Trophoblast cell (in vitro differentiated cells and primary cell): ENCODE results near the gene FKBP15.
"Not testable (repeated sequence)": the region's sequence is repeated elsewhere in the genome, so short reads cannot be mapped to it uniquely, and the experiment has no call there.

Experiments
- DNase-seq, 2 donors: peaks; one replicate each; pipeline ENCODE4 v3.0.0-alpha.2; 2016
- H2AFZ ChIP-seq: 2 replicates; pipeline ENCODE4 v1.6.1; 2013; ENCODE audit warnings: low read length, moderate library complexity, mild to moderate bottlenecking; ENCODE audit not compliant: insufficient read depth, poor library complexity
- H2AK5ac ChIP-seq: 2 replicates; pipeline ENCODE4 v1.6.1; 2013; ENCODE audit warnings: mild to moderate bottlenecking, low read length
- H2BK120ac ChIP-seq: 2 replicates; pipeline ENCODE4 v1.6.1; 2013; ENCODE audit warnings: low read length, mild to moderate bottlenecking, moderate library complexity; ENCODE audit not compliant: insufficient read depth, poor library complexity
- H2BK12ac ChIP-seq: 2 replicates; pipeline ENCODE4 v1.6.1; 2013; ENCODE audit warnings: mild to moderate bottlenecking, low read length, moderate library complexity
- H2BK5ac ChIP-seq: 2 replicates; pipeline ENCODE4 v1.6.1; 2013; ENCODE audit warnings: low read length, low read depth, moderate library complexity, mild to moderate bottlenecking; ENCODE audit not compliant: poor library complexity
- H3K14ac ChIP-seq: 2 replicates; pipeline ENCODE4 v1.6.1; 2013; ENCODE audit warnings: mild to moderate bottlenecking, low read length
- H3K18ac ChIP-seq: 2 replicates; pipeline ENCODE4 v1.6.1; 2013; ENCODE audit warnings: mild to moderate bottlenecking, low read length
- H3K23ac ChIP-seq: 2 replicates; pipeline ENCODE4 v1.6.1; 2013; ENCODE audit warnings: low read length
- H3K27ac ChIP-seq: 2 replicates; pipeline ENCODE4 v1.5.1; 2013; ENCODE audit warnings: low read depth, mild to moderate bottlenecking, inconsistent platforms, low read length, moderate library complexity
- H3K27me3 ChIP-seq: 2 replicates; pipeline ENCODE4 v1.6.1; 2013; ENCODE audit warnings: inconsistent platforms, mild to moderate bottlenecking, low read length, moderate library complexity; ENCODE audit not compliant: insufficient read depth
- H3K36me3 ChIP-seq, 2 experiments: 1 replicate in 1 of 2; 2 replicates in 1 of 2; pipeline ENCODE4 v1.6.1; 2013; ENCODE audit warnings: low read length in 2 of 2, mild to moderate bottlenecking in 2 of 2, moderate library complexity in 1 of 2; ENCODE audit not compliant: insufficient read depth in 2 of 2, control insufficient read depth in 1 of 2
- H3K4ac ChIP-seq: 2 replicates; pipeline ENCODE4 v1.6.1; 2013; ENCODE audit warnings: low read depth, mild to moderate bottlenecking, low read length, moderate library complexity
- H3K4me1 ChIP-seq, 2 experiments: 1 replicate in 1 of 2; 2 replicates in 1 of 2; pipeline ENCODE4 v1.6.1; 2013; ENCODE audit warnings: low read length in 2 of 2, mild to moderate bottlenecking in 2 of 2, moderate library complexity in 1 of 2; ENCODE audit not compliant: insufficient read depth in 2 of 2, control insufficient read depth in 1 of 2
- H3K4me2 ChIP-seq: 2 replicates; pipeline ENCODE4 v1.6.1; 2013; ENCODE audit warnings: inconsistent platforms, mild to moderate bottlenecking, low read length, moderate library complexity
- H3K4me3 ChIP-seq: 2 replicates; pipeline ENCODE4 v1.5.1; 2013; ENCODE audit warnings: mild to moderate bottlenecking, low read depth, low read length, inconsistent platforms
- H3K79me1 ChIP-seq: one replicate; pipeline ENCODE4 v1.6.1; 2013; ENCODE audit warnings: low read length
- H3K79me2 ChIP-seq: 2 replicates; pipeline ENCODE4 v1.6.1; 2013; ENCODE audit warnings: low read length, mild to moderate bottlenecking; ENCODE audit not compliant: control insufficient read depth, insufficient read depth, poor library complexity
- H3K9ac ChIP-seq: 2 replicates; pipeline ENCODE4 v1.6.1; 2013; ENCODE audit warnings: mild to moderate bottlenecking, low read length
- H3K9me3 ChIP-seq: 2 replicates; pipeline ENCODE4 v1.6.1; 2013; ENCODE audit warnings: low read depth, mild to moderate bottlenecking, control low read depth, inconsistent platforms, low read length; ENCODE audit not compliant: insufficient read depth
- H4K12ac ChIP-seq: 2 replicates; pipeline ENCODE4 v1.6.1; 2013; ENCODE audit warnings: low read depth, mild to moderate bottlenecking, low read length, moderate library complexity
- H4K8ac ChIP-seq: 2 replicates; pipeline ENCODE4 v1.6.1; 2013; ENCODE audit warnings: low read depth, mild to moderate bottlenecking, low read length, moderate library complexity
- H4K91ac ChIP-seq: one replicate; pipeline ENCODE4 v1.6.1; 2013; ENCODE audit warnings: low read depth, mild to moderate bottlenecking, low read length, moderate library complexity
- WGBS: extraction: QIAGEN DNeasy Blood & Tissue Kit; methylation state at CpG from one replicate; pipeline ENCODE4 v1.1.7; 2013; ENCODE audit warnings: missing lambda C conversion rate; ENCODE audit not compliant: insufficient read length, insufficient coverage; ENCODE audit errors: extremely low coverage; 5-methylcytosine and 5-hydroxymethylcytosine counted together

The FKBP15 gene

GRCh38 chr9:113235701-113236255, 14.7 kb upstream of the FKBP15 start:
- not testable (repeated sequence) for H3K4me2 ChIP-seq, DNase-seq, H2BK5ac ChIP-seq, H4K91ac ChIP-seq, H3K27me3 ChIP-seq, H3K9ac ChIP-seq, H2AK5ac ChIP-seq, H2BK12ac ChIP-seq, H3K9me3 ChIP-seq, H3K4ac ChIP-seq, H3K4me1 ChIP-seq, H3K23ac ChIP-seq, H3K14ac ChIP-seq, H2AFZ ChIP-seq, H3K27ac ChIP-seq, H2BK120ac ChIP-seq, H4K12ac ChIP-seq, H3K79me2 ChIP-seq, H4K8ac ChIP-seq, H3K4me3 ChIP-seq, H3K36me3 ChIP-seq, H3K79me1 ChIP-seq, H3K18ac ChIP-seq
- no CpG with 5 or more reads among the region's 10 CpGs for WGBS

GRCh38 chr9:113231701-113232100, 10.6 kb upstream of the FKBP15 start:
- H3K27me3 ChIP-seq: no peaks in the 10 kb centered on the region
- no peak overlapping the region for H4K8ac ChIP-seq
- H3K79me1 ChIP-seq: no peaks in the 10 kb centered on the region
- H4K12ac ChIP-seq: no peak overlapping the region
- H3K9me3 ChIP-seq: no peaks in the 10 kb centered on the region
- H2BK120ac ChIP-seq: no peak overlapping the region
- no peak overlapping the region for H3K23ac ChIP-seq
- H3K18ac ChIP-seq: no peak overlapping the region
- no peak for DNase-seq
- H3K79me2 ChIP-seq: no peaks in the 10 kb centered on the region
- no peak overlapping the region for H2BK5ac ChIP-seq
- H3K4me2 ChIP-seq: no peak overlapping the region
- no peak overlapping the region for H2BK12ac ChIP-seq
- H3K14ac ChIP-seq: no peak overlapping the region
- no peak overlapping the region for H4K91ac ChIP-seq
- no CpG with 5 or more reads among the region's 2 CpGs for WGBS
- no peak overlapping the region for H2AFZ ChIP-seq
- H3K4me3 ChIP-seq: no peak overlapping the region
- no peaks in the 10 kb centered on the region for H3K4me1 ChIP-seq
- H3K36me3 ChIP-seq: peaks cover 0 to 3% of the 10 kb centered on the region in 2 experiments
- H3K27ac ChIP-seq: no peak overlapping the region
- H3K9ac ChIP-seq: no peak overlapping the region
- H2AK5ac ChIP-seq: no peak overlapping the region
- no peak overlapping the region for H3K4ac ChIP-seq

DNA sequence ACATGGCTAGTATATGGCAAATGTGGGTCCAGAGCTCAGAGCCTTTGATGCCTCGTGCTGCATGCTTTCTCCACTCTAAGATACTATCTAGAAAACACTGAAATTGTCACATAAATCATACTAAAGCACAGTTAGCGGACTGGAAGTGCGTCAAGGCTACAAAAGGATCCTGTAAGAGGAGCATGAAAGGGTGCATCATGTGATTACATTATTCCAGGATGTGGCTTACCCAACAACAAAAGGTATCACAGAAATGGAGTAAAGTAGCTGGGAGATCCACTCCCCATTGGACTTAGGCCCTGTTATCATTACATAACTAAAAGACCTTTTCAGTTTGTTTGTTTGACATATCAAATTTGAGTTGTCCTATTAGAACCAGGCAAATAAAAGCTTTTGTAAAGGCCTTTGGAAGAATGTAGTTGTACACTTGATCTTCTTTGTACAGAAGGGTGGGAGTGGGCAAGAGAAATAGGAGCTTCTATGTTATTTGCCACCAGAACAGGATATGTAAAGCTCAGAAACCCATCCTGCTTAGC, 7.1 kb upstream of the FKBP15 start:
- Histone ChIP-seq H3K18ac (no peak overlapping the region), H4K12ac (no peak overlapping the region), H3K4me2 (no peak overlapping the region), H3K36me3 (peaks cover 0 to 7% of the 10 kb centered on the region in 2 experiments), H4K91ac (no peak overlapping the region), H3K4me3 (no peak overlapping the region), H3K79me1 (no peaks in the 10 kb centered on the region), H2AK5ac (no peak overlapping the region), H3K23ac (no peak overlapping the region), H3K27ac (no peak overlapping the region), H2AFZ (no peak overlapping the region), H3K27me3 (no peaks in the 10 kb centered on the region), H3K9ac (no peak overlapping the region), H3K14ac (no peak overlapping the region), H4K8ac (no peak overlapping the region), H3K9me3 (no peaks in the 10 kb centered on the region), H2BK120ac (no peak overlapping the region), H3K79me2 (no peaks in the 10 kb centered on the region), H3K4me1 (no peaks in the 10 kb centered on the region), H2BK5ac (no peak overlapping the region), H2BK12ac (no peak overlapping the region), H3K4ac (no peak overlapping the region)
- DNase-seq: no peak
- WGBS: no CpG with 5 or more reads among the region's 3 CpGs

- H2BK5ac ChIP-seq: no peak overlapping the region
- no peak overlapping the region for H3K4me3 ChIP-seq
- no peak overlapping the region for H2AFZ ChIP-seq
- DNase-seq: no peak
- H3K9me3 ChIP-seq: no peaks in the 10 kb centered on the region
- H2BK12ac ChIP-seq: no peak overlapping the region
- peaks cover 0 to 7% of the 10 kb centered on the region in 2 experiments for H3K36me3 ChIP-seq
- peaks cover 3% of the 10 kb centered on the region for H3K79me2 ChIP-seq
- H3K4me2 ChIP-seq: no peak overlapping the region
- no peaks in the 10 kb centered on the region for H3K79me1 ChIP-seq
- H3K27ac ChIP-seq: no peak overlapping the region
- no peak overlapping the region for H2AK5ac ChIP-seq
- no peak overlapping the region for H3K18ac ChIP-seq
- H4K91ac ChIP-seq: no peak overlapping the region
- H3K4ac ChIP-seq: no peak overlapping the region
- H3K4me1 ChIP-seq: peaks cover 3% of the 10 kb centered on the region in 2 experiments
- no peak overlapping the region for H3K9ac ChIP-seq
- WGBS: no CpG with 5 or more reads among the region's 1 CpG
- H3K14ac ChIP-seq: no peak overlapping the region
- no peak overlapping the region for H2BK120ac ChIP-seq
- H4K12ac ChIP-seq: no peak overlapping the region
- no peak overlapping the region for H3K23ac ChIP-seq
- H4K8ac ChIP-seq: no peak overlapping the region
- no peaks in the 10 kb centered on the region for H3K27me3 ChIP-seq
Observed at GRCh38 chr9:113227436-113227835, 6.4 kb upstream of the FKBP15 start.
